ENCODE measurements around the gene TMEM223. TPM values are rescaled to one million over a fixed set of nuclear protein-coding genes. Genes with fewer than 3 reads are reported as not detected.
"Not testable (repeated sequence)": the region's sequence is repeated elsewhere in the genome, so short reads cannot be mapped to it uniquely, and the experiment has no call there.

Gene TMEM223
- polyA plus RNA-seq (2011; rRNA removed) = 13.6 and 15.7 TPM in 2 replicates
- polyA minus RNA-seq (2011; rRNA and poly(A)+ RNA removed) = 4.8 and 5.6 TPM in 2 replicates

GRCh38 chr11:62791501-62792201 lies at the start of gene TMEM223:
Gene TMEM223 (minus strand): TSS chr11:62792006. CDS start chr11:62791994, 12 bp downstream.
- ChIA-PET CTCF (no interaction called here), POLR2A (interaction anchor here (0.7 kb wide), 1 partner anchor 48 kb away, joined by 13 read pairs; no protein-coding TSS in a partner anchor)
- DNase-seq (ENCODE audit: low read depth) = peak; percentile 26
- TF ChIP-seq CTCF (IDR thresholded peaks at IDR 0.05; ENCODE audit: insufficient read depth, low read depth, low read length) = peak; percentile 8; the same call in 1 of the 2 replicates
- H3K36me3 ChIP-seq (ENCODE audit: control insufficient read depth, insufficient read depth, low read length) = peaks cover 21% of the 10 kb centered on the region
- peak within 1 kb of the TSS; percentile 88 for H3K4me3 ChIP-seq (ENCODE audit: low read depth, low read length)
- no peaks in the 10 kb centered on the region for H3K27me3 ChIP-seq (ENCODE audit: control insufficient read depth, insufficient read depth, low read length)

GRCh38 chr11:62840721-62841360 lies 49.0 kb upstream of the TMEM223 start:
- ChIA-PET CTCF (interaction anchor here (0.9 to 1.5 kb wide), 8 partner anchors 10 to 451 kb away, joined by 3 to 6 read pairs (median 3); partner anchors contain the start of gene SLC3A2), POLR2A (interaction anchor here (0.6 to 2.0 kb wide), 21 partner anchors 9 to 868 kb away, joined by 3 to 23 read pairs (median 4); partner anchors contain the start of genes HNRNPUL2, LRRN4CL, SLC3A2 and STX5)
- DNase-seq (ENCODE audit: low read depth); H3K27me3 ChIP-seq (ENCODE audit: control insufficient read depth, insufficient read depth, low read length); H3K36me3 ChIP-seq (ENCODE audit: control insufficient read depth, insufficient read depth, low read length): not testable (repeated sequence)
- H3K4me3 ChIP-seq (ENCODE audit: low read depth, low read length) = peak overlapping the region; percentile 84

- ChIA-PET POLR2A (interaction anchor here (0.6 kb wide), 4 partner anchors 40 to 1407 kb away, joined by 3 to 13 read pairs (median 6); no protein-coding TSS in a partner anchor), CTCF (interaction anchor here (0.6 to 1.4 kb wide), 4 partner anchors 17 to 68 kb away, joined by 3 to 6 read pairs (median 4); partner anchors contain the start of gene TAF6L)
- no peaks in the 10 kb centered on the region for H3K27me3 ChIP-seq (ENCODE audit: control insufficient read depth, insufficient read depth, low read length)
- DNase-seq (ENCODE audit: low read depth) = peak; percentile 59
- H3K36me3 ChIP-seq (ENCODE audit: control insufficient read depth, insufficient read depth, low read length) = peaks cover 12% of the 10 kb centered on the region
- TF ChIP-seq CTCF (IDR thresholded peaks at IDR 0.05; ENCODE audit: insufficient read depth, low read depth, low read length) = no peak
- H3K4me3 ChIP-seq (ENCODE audit: low read depth, low read length) = peak within 1 kb of the TSS; percentile 84
Measured at GRCh38 chr11:62839050-62839945, 47.5 kb upstream of the TMEM223 start, which contains the start of gene WDR74. Gene WDR74 (minus strand): TSS chr11:62839590. CDS start chr11:62839570, 20 bp downstream.

GRCh38 chr11:62835336-62835735 lies 43.5 kb upstream of the TMEM223 start:
- H3K36me3 ChIP-seq (ENCODE audit: control insufficient read depth, insufficient read depth, low read length) = peaks cover 14% of the 10 kb centered on the region
- POLR2A ChIA-PET = no interaction called here
- DNase-seq (ENCODE audit: low read depth) = no peak
- no peak overlapping the region for H3K4me3 ChIP-seq (ENCODE audit: low read depth, low read length)
- CTCF ChIA-PET = interaction anchor here (2.0 kb wide), 1 partner anchor 48 kb away, joined by 7 read pairs; the partner anchor contains the start of gene TMEM179B
- H3K27me3 ChIP-seq (ENCODE audit: control insufficient read depth, insufficient read depth, low read length) = no peaks in the 10 kb centered on the region
- no peak for TF ChIP-seq CTCF (IDR thresholded peaks at IDR 0.05; ENCODE audit: insufficient read depth, low read depth, low read length)

Data from BJ (cell line).